ENCODE measurements around the gene SLK.

SLK gene

DNA sequence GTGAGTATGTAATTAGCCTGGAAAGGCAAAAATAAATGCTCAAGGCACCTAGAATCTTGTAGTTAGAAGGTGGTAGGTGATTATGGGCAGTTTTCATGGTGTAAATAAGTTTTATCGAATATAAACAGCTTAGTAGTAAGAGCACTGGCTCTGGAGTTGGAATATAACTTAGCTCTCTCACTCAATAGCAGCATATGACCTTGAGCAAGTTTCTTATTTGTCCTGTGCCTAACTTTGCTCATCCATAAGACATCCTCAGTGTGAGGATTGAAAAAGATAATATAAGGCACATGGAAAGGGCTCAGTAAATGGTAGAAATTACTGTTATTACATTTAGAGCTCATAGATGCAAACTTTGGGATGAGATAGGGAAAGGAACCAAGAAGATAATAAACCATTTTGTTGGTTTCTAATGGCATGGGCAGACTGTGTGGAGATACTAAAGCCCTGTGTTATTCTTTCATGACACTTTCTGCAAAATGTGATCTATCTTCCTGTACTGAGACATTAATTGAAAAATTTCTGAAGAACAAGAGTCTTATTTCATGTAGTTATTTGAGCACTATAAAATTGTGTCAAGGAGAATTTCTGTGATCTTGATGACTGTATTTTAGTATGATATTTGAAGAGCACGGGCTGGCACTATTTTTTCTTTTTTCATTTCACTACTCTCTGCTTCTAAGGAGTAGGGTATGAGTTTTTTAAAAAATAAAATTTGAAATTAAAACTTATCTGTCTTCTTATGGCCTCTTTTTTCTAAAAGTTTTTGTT lies 3.1 kb downstream of the SLK start:
- H3K4me3 ChIP-seq (ENCODE audit: insufficient read length, low read depth), result peak overlapping the region; percentile 3
- TF ChIP-seq SUZ12 (IDR thresholded peaks at IDR 0.05; ENCODE audit: extremely low read depth, insufficient read depth, insufficient read length) (no peak), YY1 (IDR thresholded peaks at IDR 0.05; ENCODE audit: insufficient read depth, insufficient read length) (no peak), ZNF274 (IDR thresholded peaks at IDR 0.05; ENCODE audit: low read depth, low read length) (no peak)
- H3K36me3 ChIP-seq (ENCODE audit: insufficient read depth, insufficient read length, low read length), result no peaks in the 10 kb centered on the region
- no peak overlapping the region for H3K9ac ChIP-seq (ENCODE audit: insufficient read length, low read depth)
- peaks cover 3% of the 10 kb centered on the region for H3K4me1 ChIP-seq (ENCODE audit: insufficient read depth, insufficient read length)
- H3K27me3 ChIP-seq (ENCODE audit: insufficient read depth, insufficient read length), result no peaks in the 10 kb centered on the region
- no peaks in the 10 kb centered on the region for H3K9me3 ChIP-seq (ENCODE audit: insufficient read depth, low read length)
- no peak for DNase-seq (ENCODE audit: low read depth, low spot score)

DNA sequence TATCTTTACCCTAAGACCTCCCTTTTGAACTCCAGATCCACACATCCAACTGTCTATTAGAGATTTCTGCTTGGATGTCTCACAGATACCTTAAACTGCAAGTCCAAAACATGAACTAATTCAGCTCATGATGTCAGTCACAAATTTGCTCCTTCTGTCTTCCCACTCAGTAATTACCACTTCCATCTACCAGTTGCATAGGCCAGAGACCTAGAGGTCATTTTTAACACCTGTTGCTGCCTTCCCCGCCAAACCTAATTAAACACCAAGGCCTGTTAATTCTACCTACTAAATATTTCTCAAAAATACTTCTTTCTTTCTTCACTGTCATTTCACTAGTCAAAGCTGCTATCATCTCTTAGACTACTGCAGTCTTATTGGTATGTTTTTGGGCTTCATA lies 8.2 kb downstream of the SLK start:
- Histone ChIP-seq H3K4me3 (ENCODE audit: insufficient read length, low read depth) (no peak overlapping the region), H3K9ac (ENCODE audit: insufficient read length, low read depth) (no peak overlapping the region), H3K27me3 (ENCODE audit: insufficient read depth, insufficient read length) (no peaks in the 10 kb centered on the region), H3K36me3 (ENCODE audit: insufficient read depth, insufficient read length, low read length) (no peaks in the 10 kb centered on the region), H3K4me1 (ENCODE audit: insufficient read depth, insufficient read length) (no peaks in the 10 kb centered on the region), H3K9me3 (ENCODE audit: insufficient read depth, low read length) (no peaks in the 10 kb centered on the region)
- no peak for TF ChIP-seq ZNF274 (IDR thresholded peaks at IDR 0.05; ENCODE audit: low read depth, low read length)
- TF ChIP-seq YY1 (IDR thresholded peaks at IDR 0.05; ENCODE audit: insufficient read depth, insufficient read length), result no peak
- TF ChIP-seq SUZ12 (IDR thresholded peaks at IDR 0.05; ENCODE audit: extremely low read depth, insufficient read depth, insufficient read length), result no peak
- no peak for DNase-seq (ENCODE audit: low read depth, low spot score)

DNA sequence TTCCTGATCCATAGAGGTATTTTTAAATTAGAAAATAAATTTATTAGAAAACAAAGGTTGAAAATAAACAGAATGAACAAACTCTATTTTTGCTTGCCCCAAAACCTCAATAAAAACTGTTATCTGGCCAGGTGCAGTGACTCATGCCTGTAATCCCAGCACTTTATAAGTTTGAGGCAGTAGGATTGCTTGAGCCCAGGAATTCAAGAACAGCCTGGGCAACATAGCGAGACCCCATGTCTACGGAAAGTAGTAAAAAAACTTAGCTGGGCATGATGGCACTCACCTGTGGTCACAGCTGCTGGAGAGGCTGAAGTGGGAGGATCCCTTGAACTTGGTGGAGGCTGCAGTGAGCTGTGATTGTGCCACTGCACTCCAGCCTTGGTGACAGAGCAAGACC lies 10.3 kb downstream of the SLK start:
- H3K4me1 ChIP-seq (ENCODE audit: insufficient read depth, insufficient read length), result no peaks in the 10 kb centered on the region
- no peak for DNase-seq (ENCODE audit: low read depth, low spot score)
- no peaks in the 10 kb centered on the region for H3K27me3 ChIP-seq (ENCODE audit: insufficient read depth, insufficient read length)
- no peaks in the 10 kb centered on the region for H3K36me3 ChIP-seq (ENCODE audit: insufficient read depth, insufficient read length, low read length)
- no peak for TF ChIP-seq ZNF274 (IDR thresholded peaks at IDR 0.05; ENCODE audit: low read depth, low read length)
- TF ChIP-seq YY1 (IDR thresholded peaks at IDR 0.05; ENCODE audit: insufficient read depth, insufficient read length), result no peak
- TF ChIP-seq SUZ12 (IDR thresholded peaks at IDR 0.05; ENCODE audit: extremely low read depth, insufficient read depth, insufficient read length), result no peak
- H3K4me3 ChIP-seq (ENCODE audit: insufficient read length, low read depth), result no peak overlapping the region
- no peaks in the 10 kb centered on the region for H3K9me3 ChIP-seq (ENCODE audit: insufficient read depth, low read length)
- H3K9ac ChIP-seq (ENCODE audit: insufficient read length, low read depth), result no peak overlapping the region

DNA sequence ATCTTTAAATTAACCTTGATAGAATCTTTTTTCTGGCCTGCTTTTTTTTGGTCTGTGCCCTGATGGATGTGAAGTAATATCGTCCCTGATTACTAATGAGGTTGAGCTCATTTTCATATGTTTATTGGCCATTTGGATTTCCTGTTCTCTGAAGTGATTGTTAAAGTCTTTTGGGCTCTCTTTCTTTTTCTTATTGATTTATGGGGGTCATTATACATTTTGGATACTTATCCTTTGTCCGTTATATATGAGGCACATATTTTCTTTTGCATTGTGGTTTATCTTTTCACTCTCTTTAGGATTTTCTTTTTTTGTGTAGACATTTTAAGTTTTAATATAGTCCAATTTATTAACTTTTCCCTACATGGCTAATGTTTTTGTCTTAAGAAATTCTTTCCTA lies 12.6 kb downstream of the SLK start:
- Histone ChIP-seq H3K4me3 (ENCODE audit: insufficient read length, low read depth) (no peak overlapping the region), H3K27me3 (ENCODE audit: insufficient read depth, insufficient read length) (no peaks in the 10 kb centered on the region), H3K4me1 (ENCODE audit: insufficient read depth, insufficient read length) (no peaks in the 10 kb centered on the region), H3K9ac (ENCODE audit: insufficient read length, low read depth) (no peak overlapping the region), H3K36me3 (ENCODE audit: insufficient read depth, insufficient read length, low read length) (no peaks in the 10 kb centered on the region), H3K9me3 (ENCODE audit: insufficient read depth, low read length) (no peaks in the 10 kb centered on the region)
- no peak for DNase-seq (ENCODE audit: low read depth, low spot score)
- TF ChIP-seq ZNF274 (IDR thresholded peaks at IDR 0.05; ENCODE audit: low read depth, low read length) (no peak), SUZ12 (IDR thresholded peaks at IDR 0.05; ENCODE audit: extremely low read depth, insufficient read depth, insufficient read length) (no peak), YY1 (IDR thresholded peaks at IDR 0.05; ENCODE audit: insufficient read depth, insufficient read length) (no peak)

DNA sequence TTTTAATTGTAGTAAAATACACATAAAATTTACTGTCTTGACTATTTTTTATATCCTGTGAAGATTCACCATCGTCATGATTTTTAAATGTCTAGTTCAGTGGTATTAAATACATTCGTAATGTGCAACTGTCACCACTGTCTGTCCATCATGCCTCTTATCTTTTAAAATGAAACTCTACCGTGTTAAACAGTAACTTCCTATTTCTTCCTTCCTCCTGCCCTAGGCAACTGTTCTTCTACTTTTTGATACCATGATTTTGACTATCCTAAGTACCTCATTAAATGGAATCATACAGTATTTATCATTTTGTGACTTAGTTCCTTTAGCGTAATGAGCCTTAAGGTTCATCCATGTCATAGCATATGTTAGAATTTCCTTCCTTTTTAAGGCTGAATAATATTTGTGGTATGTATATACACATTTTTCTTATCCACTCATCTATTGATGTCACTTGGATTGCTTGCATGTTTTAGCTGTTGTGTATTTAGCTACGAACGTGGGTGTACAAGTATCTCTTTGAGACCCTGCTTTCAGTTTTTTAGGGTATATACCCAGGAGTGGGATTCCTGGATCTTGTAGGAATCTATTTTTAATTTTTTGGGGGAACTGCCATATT lies 13.5 kb downstream of the SLK start:
- H3K4me1 ChIP-seq (ENCODE audit: insufficient read depth, insufficient read length), result no peaks in the 10 kb centered on the region
- no peaks in the 10 kb centered on the region for H3K9me3 ChIP-seq (ENCODE audit: insufficient read depth, low read length)
- TF ChIP-seq ZNF274 (IDR thresholded peaks at IDR 0.05; ENCODE audit: low read depth, low read length) (no peak), YY1 (IDR thresholded peaks at IDR 0.05; ENCODE audit: insufficient read depth, insufficient read length) (no peak), SUZ12 (IDR thresholded peaks at IDR 0.05; ENCODE audit: extremely low read depth, insufficient read depth, insufficient read length) (no peak)
- H3K9ac ChIP-seq (ENCODE audit: insufficient read length, low read depth), result no peak overlapping the region
- H3K4me3 ChIP-seq (ENCODE audit: insufficient read length, low read depth), result no peak overlapping the region
- H3K36me3 ChIP-seq (ENCODE audit: insufficient read depth, insufficient read length, low read length), result no peaks in the 10 kb centered on the region
- DNase-seq (ENCODE audit: low read depth, low spot score), result no peak
- no peaks in the 10 kb centered on the region for H3K27me3 ChIP-seq (ENCODE audit: insufficient read depth, insufficient read length)

DNA sequence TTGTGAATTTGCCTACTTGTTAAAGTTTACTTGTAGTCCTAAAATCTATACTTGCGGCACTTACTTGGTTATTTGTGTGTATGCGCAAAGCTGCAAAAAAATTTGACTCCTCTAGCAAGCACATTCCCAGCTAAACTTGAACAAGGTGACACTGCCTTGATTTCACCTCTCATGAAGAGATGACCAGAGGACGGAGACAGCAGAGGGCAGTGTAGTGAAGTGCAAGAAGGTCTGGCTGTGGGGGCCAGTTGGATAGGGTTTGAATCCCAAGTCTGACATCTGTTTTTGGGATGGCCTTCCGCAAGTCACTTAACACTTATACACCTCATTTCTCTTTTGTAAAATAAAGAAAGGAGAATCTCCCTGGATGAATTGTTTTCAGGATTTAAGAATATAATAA lies 15.7 kb downstream of the SLK start:
- no peak for DNase-seq (ENCODE audit: low read depth, low spot score)
- H3K4me1 ChIP-seq (ENCODE audit: insufficient read depth, insufficient read length), result no peaks in the 10 kb centered on the region
- no peaks in the 10 kb centered on the region for H3K36me3 ChIP-seq (ENCODE audit: insufficient read depth, insufficient read length, low read length)
- H3K4me3 ChIP-seq (ENCODE audit: insufficient read length, low read depth), result no peak overlapping the region
- H3K9me3 ChIP-seq (ENCODE audit: insufficient read depth, low read length), result no peaks in the 10 kb centered on the region
- TF ChIP-seq SUZ12 (IDR thresholded peaks at IDR 0.05; ENCODE audit: extremely low read depth, insufficient read depth, insufficient read length), result no peak
- no peaks in the 10 kb centered on the region for H3K27me3 ChIP-seq (ENCODE audit: insufficient read depth, insufficient read length)
- no peak overlapping the region for H3K9ac ChIP-seq (ENCODE audit: insufficient read length, low read depth)

DNA sequence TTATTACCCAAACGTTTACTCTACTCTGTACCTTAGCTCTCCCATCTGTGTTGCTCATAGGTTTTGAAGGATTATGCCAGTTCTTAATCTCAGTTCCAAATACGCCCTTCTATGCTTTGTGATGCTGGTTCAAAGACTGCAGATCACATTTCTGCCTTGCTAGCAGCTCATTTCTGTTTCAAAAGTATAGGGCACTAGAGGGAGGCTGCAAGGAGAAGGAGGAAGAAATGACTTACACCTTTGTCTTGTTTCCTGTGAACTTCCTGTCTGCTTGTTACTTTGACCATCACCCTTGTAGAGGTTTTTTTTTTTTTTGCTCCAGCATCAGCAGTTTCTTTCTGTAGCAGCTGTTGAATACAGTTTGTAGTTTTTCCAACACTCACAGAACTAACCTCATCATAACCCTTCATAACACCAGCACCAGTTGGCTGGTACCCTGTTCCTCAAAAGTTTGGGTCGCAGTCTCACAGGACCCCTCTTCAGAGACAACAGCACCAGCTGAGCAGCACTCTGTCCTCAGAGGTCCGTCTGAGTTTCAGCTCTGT lies 16.5 kb downstream of the SLK start:
- H3K4me1 ChIP-seq (ENCODE audit: insufficient read depth, insufficient read length), result no peaks in the 10 kb centered on the region
- no peaks in the 10 kb centered on the region for H3K27me3 ChIP-seq (ENCODE audit: insufficient read depth, insufficient read length)
- no peak overlapping the region for H3K4me3 ChIP-seq (ENCODE audit: insufficient read length, low read depth)
- no peaks in the 10 kb centered on the region for H3K36me3 ChIP-seq (ENCODE audit: insufficient read depth, insufficient read length, low read length)
- TF ChIP-seq SUZ12 (IDR thresholded peaks at IDR 0.05; ENCODE audit: extremely low read depth, insufficient read depth, insufficient read length) (no peak), ZNF274 (IDR thresholded peaks at IDR 0.05; ENCODE audit: low read depth, low read length) (no peak), YY1 (IDR thresholded peaks at IDR 0.05; ENCODE audit: insufficient read depth, insufficient read length) (no peak)
- H3K9ac ChIP-seq (ENCODE audit: insufficient read length, low read depth), result peak overlapping the region; percentile 10
- no peaks in the 10 kb centered on the region for H3K9me3 ChIP-seq (ENCODE audit: insufficient read depth, low read length)
- DNase-seq (ENCODE audit: low read depth, low spot score), result no peak
